Frontal cortex (tissue), 4 donors: ENCODE measurements around the gene EPB41L4A. TPM values are rescaled to one million over a fixed set of nuclear protein-coding genes. Genes with fewer than 3 reads are reported as not detected.

Source experiments
- DNase-seq, 2 donors: peaks; one replicate each; pipeline ENCODE4 v3.0.0; 2012; ENCODE audit warnings: low spot score in 2 of 2
- FAIRE-seq: peaks from 2 replicates; lab custom pipeline; 2012; peaks lifted over from hg19 to GRCh38; lab: Jason Lieb, UNC
- total RNA-seq: library from RNA; depleted of rRNA; stranded (reverse); fragments of >200 nt; gene quantifications from one replicate; pipeline ENCODE4 v1.2.3, GENCODE V29; 2014
- donor health status: control.
- donor health status: control.
- donor health status: control.

The EPB41L4A gene
- total RNA-seq, 1 donor from 2014 or later, result 33.8 TPM

DNA sequence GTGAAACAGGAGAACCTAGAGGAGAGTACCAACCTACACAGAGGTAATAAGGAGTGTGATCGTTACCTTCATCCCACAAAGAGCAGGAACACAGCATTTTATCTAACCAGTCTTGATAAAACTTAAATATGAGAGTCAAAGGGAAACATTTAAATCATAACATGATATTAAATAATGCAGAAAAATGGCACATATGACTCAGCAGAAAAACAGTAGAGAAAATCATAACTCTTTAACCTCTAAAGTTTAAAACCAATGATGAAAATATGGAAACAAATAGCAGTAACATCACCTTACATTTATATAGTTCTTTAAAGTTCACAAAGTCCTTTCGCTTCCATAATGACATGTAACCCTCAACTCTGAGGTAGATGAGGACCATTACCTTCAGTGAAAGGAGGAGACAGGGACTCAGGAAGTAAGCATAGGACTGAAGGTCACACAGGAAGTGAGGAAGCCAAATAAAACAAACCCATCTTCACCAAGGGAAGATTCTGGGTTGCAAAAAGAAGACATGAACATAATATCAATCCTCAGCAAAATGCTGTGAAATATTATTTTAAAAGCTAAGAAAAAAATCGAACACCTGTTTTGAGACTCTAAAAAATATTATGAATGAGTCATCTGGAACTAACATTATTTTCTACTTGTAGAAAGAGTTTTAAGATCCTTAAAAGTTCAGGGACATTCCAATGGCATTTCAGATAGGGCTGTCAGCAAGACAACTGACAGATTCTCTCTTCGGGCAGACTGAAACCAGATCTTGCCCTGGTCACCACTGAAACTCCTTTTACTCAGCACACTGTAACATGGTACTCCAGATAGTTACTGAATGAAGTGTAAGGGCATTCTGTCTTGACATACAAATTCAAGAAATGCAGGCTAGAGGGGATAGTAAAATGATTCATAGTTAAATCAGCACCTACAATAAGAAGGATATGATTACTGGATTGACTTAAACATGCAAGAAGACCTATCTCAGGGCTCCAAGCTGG lies 148.5 kb downstream of the EPB41L4A start:
- no peak for FAIRE-seq

DNA sequence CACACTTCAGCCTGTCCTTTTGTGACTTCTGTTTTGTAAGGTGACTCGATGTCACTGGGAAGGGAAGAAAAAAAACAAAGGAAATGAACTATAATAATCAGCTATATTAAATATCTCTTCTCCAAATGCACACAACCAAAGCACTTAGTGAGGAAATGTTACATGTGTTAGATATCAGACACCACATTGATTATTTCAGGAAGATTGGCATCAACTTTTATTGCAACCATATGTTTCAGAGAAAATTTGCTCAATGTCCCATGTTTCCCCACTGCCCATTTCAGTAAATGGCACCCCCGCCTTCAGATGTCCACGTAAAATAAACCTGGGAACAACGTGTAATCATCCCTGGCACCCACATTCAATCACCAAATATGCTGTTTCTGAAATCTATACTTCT lies 151.8 kb downstream of the EPB41L4A start:
- FAIRE-seq, result no peak

More for the DNA sequence above, 148.5 kb downstream of the EPB41L4A start:
- DNase-seq, result no peak

GRCh38 chr5:112264666-112265065 lies 154.4 kb downstream of the EPB41L4A start:
- no peak for DNase-seq
- no peak for FAIRE-seq

More for the DNA sequence above, 151.8 kb downstream of the EPB41L4A start:
- no peak for DNase-seq

GRCh38 chr5:112264151-112264550 lies 154.9 kb downstream of the EPB41L4A start:
- DNase-seq, result no peak
- FAIRE-seq, result no peak

DNA sequence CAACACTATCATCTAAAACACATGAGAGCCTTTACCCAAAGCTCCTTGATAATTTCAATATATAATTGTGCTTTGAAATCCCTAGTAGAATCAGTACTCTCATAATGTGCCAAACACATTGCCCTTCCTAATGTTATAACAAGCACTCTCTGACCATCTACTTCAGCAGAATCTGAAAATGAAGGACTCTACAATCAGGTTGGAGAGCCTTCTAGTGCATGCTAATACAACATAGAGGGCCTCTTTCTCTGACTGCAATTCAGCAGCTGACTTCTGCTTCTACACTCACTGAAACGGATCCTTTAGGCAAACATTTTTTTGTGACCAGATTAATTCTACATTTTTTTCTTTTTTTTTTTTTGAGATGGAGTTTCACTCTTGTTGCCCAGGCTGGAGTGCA lies 155.6 kb downstream of the EPB41L4A start:
- no peak for FAIRE-seq
- DNase-seq, result no peak

- FAIRE-seq (no peak), DNase-seq (no peak)
Observed at GRCh38 chr5:112258571-112258970, 160.5 kb downstream of the EPB41L4A start.

DNA sequence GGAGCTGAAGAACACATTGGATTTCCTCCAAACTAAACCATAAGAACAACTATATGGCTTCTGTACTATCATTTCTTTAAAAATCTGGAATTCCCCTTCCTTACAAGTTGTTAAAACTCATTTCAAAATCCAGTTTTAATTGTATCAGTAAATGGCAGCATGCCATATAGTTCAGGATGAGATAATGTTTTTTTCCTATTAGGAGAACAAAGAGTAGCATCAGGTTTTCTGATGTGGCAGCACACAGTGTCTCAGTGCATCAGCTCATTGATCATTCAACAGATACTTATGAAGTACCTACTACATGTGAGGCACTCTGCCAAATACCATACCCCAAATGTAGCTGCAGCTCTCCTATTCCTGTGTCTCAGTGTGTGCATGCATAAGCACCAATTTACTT lies 161.1 kb downstream of the EPB41L4A start:
- DNase-seq, result no peak
- FAIRE-seq, result no peak

DNA sequence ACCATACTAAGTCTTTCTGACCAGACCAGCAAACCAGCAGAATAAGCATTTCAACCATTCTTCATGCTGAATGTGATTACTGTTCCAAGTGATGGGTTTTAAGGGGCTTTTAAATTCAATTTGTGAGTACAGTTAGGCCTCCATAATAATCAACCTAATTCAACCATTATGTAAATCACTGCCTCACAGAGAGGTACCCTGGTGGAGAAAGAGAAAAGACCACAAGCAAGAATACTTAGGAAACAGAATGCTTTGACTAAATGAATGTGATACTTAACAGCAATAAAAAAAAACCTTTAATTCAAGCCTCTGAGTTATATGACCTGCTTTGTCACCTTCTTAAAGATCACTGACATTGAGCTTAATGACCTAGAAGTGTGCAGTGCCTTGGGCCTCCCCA lies 162.1 kb downstream of the EPB41L4A start:
- DNase-seq (no peak), FAIRE-seq (no peak)

DNA sequence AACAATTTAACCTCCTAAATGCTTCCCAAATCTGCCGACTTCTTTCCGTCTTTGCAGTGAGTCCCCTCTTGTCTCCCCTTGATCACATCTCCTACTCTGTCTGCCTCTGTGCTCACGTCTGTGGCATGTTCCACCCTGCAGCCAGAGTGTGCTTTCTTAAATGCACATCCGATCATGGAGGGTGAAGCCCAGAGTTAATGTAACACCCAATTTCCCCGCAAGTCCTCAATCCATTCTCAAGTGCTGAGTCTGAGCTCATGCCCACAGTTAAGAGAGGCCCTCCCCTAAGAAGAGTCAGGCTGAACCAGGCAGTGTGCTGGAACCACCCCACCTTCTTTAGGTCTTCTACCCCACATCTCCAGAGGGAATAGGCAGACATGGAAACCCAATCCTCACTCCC lies 164.8 kb downstream of the EPB41L4A start:
- DNase-seq (no peak), FAIRE-seq (no peak)

GRCh38 chr5:112253478-112254250 lies 165.4 kb downstream of the EPB41L4A start:
- no peak for FAIRE-seq
- no peak for DNase-seq

DNA sequence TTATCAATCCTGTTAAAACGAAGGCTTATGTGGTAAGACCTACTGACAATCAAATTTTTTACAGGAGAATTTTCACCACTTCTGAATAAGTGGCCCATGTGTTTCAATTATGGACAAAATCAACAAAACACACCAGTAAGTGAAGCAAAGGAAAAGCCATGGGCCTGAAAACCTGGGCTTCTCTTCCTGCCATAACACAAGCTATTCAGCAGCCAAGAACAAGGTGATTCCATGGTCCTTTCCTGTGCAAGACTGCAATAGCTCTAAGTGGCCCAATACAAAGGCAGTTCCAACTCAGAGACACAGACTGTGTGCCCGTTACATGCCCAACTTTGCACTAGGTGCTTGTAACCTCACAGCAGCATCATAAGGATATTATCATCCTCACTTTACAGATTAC lies 168.5 kb downstream of the EPB41L4A start:
- DNase-seq (no peak), FAIRE-seq (no peak)

DNA sequence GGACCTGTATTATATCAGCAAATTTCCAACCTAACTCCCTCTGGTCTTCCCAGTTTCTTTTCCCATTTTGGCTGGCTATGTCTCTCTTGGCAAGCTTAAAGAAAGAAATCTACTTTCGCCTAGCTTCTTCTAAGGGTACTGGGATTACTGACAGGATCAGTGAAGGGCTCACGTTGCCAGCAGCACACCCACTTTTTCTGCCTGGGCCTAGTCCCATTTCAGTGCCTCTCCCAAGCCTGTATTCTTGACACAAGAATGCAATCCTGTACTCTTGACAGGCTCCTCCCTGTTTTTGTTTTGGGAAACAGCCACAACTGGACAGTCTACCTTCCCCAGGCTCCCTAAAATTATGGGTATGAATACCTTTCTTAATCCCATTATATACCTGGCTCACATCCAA lies 170.5 kb downstream of the EPB41L4A start:
- DNase-seq (no peak), FAIRE-seq (no peak)

- DNase-seq (no peak), FAIRE-seq (no peak)
Observed at GRCh38 chr5:112247960-112248359, 171.1 kb downstream of the EPB41L4A start.

GRCh38 chr5:112245656-112246055 lies 173.4 kb downstream of the EPB41L4A start:
- FAIRE-seq (no peak), DNase-seq (no peak)

GRCh38 chr5:112239996-112240395 lies 179.1 kb downstream of the EPB41L4A start:
- FAIRE-seq (no peak), DNase-seq (no peak)

DNA sequence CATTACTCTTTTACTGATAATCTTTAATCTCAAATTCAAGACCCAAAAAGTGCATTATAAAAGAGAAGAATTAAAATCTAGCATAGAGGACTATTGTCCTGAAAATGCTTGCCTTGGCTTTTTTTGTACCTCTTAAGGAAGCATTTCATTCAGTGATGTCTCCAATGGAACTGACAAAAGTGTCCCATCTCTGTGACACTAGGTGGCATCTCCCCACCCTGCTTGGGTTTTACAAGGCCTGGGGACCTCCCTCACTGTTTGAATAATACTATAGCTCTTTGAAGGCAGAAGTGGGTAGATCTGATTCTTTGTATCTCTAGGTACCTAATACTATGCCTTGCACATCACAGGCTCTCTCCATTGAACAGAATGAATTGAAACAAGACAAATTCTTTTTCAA lies 180.6 kb downstream of the EPB41L4A start:
- FAIRE-seq (no peak), DNase-seq (no peak)

GRCh38 chr5:112237456-112237855 lies 181.6 kb downstream of the EPB41L4A start:
- FAIRE-seq, result no peak

DNA sequence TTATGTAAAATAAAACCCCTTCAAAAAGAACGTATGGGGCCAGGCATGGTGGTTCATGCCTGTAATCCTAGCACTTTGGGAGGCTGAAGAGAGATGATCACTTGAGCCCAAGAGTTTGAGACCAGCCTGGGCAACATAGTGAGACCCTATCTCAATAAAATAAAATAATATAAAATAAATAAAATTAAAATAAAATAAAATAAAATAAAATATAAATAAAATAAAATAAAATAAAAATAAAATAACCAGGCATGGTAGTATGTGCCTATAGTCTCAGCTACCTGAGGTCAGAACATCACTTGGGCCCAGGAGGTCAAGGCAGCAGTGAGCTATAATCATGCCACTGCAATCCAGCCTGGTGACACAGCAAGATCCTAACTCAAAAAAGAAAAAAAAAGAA lies 185.1 kb downstream of the EPB41L4A start:
- no peak for DNase-seq
- no peak for FAIRE-seq

More at GRCh38 chr5:112237456-112237855, 181.6 kb downstream of the EPB41L4A start:
- no peak for DNase-seq

- DNase-seq (no peak), FAIRE-seq (no peak)
Observed at GRCh38 chr5:112232667-112233066, 186.4 kb downstream of the EPB41L4A start.

DNA sequence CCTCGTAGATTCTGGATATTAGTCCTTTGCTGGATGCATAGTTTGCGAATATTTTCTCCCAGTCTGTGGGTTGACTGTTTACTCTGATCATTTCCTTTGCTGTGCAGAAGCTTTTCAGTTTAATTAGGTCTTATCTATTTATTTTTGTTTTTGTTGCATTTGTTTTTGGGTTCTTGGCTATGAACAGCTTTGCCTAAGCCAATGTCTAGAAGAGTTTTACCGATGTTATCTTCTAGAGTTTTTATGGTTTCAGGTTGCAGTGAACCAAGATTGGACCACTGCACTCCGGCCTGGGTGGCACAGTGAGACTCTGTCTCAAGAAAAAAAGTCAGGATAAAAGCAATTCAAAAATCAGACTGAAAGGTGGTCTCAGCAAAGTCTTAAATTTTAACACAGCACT lies 188.5 kb downstream of the EPB41L4A start:
- FAIRE-seq, result no peak
- no peak for DNase-seq

GRCh38 chr5:112228667-112229066 lies 190.4 kb downstream of the EPB41L4A start:
- DNase-seq, result peak; percentile 13 to 18
- FAIRE-seq, result no peak
